H9 (cell line): ENCODE results near the gene BTRC. TPM values are rescaled to one million over a fixed set of nuclear protein-coding genes. Genes with fewer than 3 reads are reported as not detected.
A peak's percentile ranks its signal among the peaks of the same experiment; 100 is the strongest.
"Not testable (repeated sequence)": the region's sequence is repeated elsewhere in the genome, so short reads cannot be mapped to it uniquely, and the experiment has no call there.

Experiments used
- DNase-seq: peaks from one replicate; pipeline ENCODE4 v3.0.0-alpha.2; 2017
- H2AFZ ChIP-seq: one replicate; pipeline ENCODE4 v1.6.1; 2013; ENCODE audit warnings: mild to moderate bottlenecking, low read length, control low read depth, moderate library complexity
- H2AK5ac ChIP-seq: 2 replicates; pipeline ENCODE4 v1.6.1; 2013; ENCODE audit warnings: low read length, control low read depth, mixed read lengths; ENCODE audit not compliant: insufficient read length
- H2BK120ac ChIP-seq: one replicate; pipeline ENCODE4 v1.6.1; 2013; ENCODE audit warnings: low read depth, mild to moderate bottlenecking, low read length, control low read depth, inconsistent platforms; ENCODE audit not compliant: poor library complexity, severe bottlenecking
- H2BK12ac ChIP-seq: 2 replicates; pipeline ENCODE4 v1.6.1; 2013; ENCODE audit warnings: low read length, control low read depth, mixed read lengths, low read depth; ENCODE audit not compliant: insufficient read length
- H2BK15ac ChIP-seq: 2 replicates; pipeline ENCODE4 v1.6.1; 2013; ENCODE audit warnings: low read depth, low read length, control low read depth
- H2BK20ac ChIP-seq: one replicate; pipeline ENCODE4 v1.6.1; 2013; ENCODE audit warnings: low read depth, mild to moderate bottlenecking, low read length, control low read depth, inconsistent platforms; ENCODE audit not compliant: poor library complexity, severe bottlenecking
- H2BK5ac ChIP-seq: 2 replicates; pipeline ENCODE4 v1.6.1; 2013; ENCODE audit warnings: low read length, control low read depth, mixed read lengths; ENCODE audit not compliant: insufficient read length
- H3K14ac ChIP-seq: 2 replicates; pipeline ENCODE4 v1.6.1; 2013; ENCODE audit warnings: low read length, control low read depth; ENCODE audit not compliant: insufficient read depth
- H3K18ac ChIP-seq: 2 replicates; pipeline ENCODE4 v1.6.1; 2013; ENCODE audit warnings: low read depth, mild to moderate bottlenecking, mixed read lengths, low read length, control low read depth; ENCODE audit not compliant: insufficient read length
- H3K23ac ChIP-seq: 2 replicates; pipeline ENCODE4 v1.6.1; 2013; ENCODE audit warnings: low read length, control low read depth, mixed read lengths, low read depth; ENCODE audit not compliant: insufficient read length
- H3K23me2 ChIP-seq: 2 replicates; pipeline ENCODE4 v1.6.1; 2013; ENCODE audit warnings: low read depth, mild to moderate bottlenecking, mixed read lengths, low read length, control low read depth; ENCODE audit not compliant: insufficient read length, poor library complexity, severe bottlenecking
- H3K27ac ChIP-seq: 2 replicates; pipeline ENCODE4 v1.5.1; 2013; ENCODE audit warnings: low read length, control low read depth, mixed read lengths, low read depth; ENCODE audit not compliant: insufficient read length
- H3K27me3 ChIP-seq: 2 replicates; pipeline ENCODE4 v1.6.1; 2013; ENCODE audit warnings: low read length, control low read depth, inconsistent platforms; ENCODE audit not compliant: insufficient read depth
- H3K4ac ChIP-seq: 2 replicates; pipeline ENCODE4 v1.6.1; 2013; ENCODE audit warnings: low read depth, mild to moderate bottlenecking, control low read depth, inconsistent platforms, low read length, moderate library complexity
- H3K4me1 ChIP-seq: 2 replicates; pipeline ENCODE4 v1.6.1; 2013; ENCODE audit warnings: low read length, control low read depth, inconsistent platforms; ENCODE audit not compliant: insufficient read depth
- H3K4me2 ChIP-seq: 2 replicates; pipeline ENCODE4 v1.6.1; 2013; ENCODE audit warnings: low read length, control low read depth, mixed read lengths; ENCODE audit not compliant: insufficient read length, insufficient read depth
- H3K56ac ChIP-seq: 2 replicates; pipeline ENCODE4 v1.6.1; 2013; ENCODE audit warnings: low read depth, mild to moderate bottlenecking, mixed read lengths, low read length, control low read depth; ENCODE audit not compliant: insufficient read length
- H3K79me1 ChIP-seq: 2 replicates; pipeline ENCODE4 v1.6.1; 2013; ENCODE audit warnings: low read depth, mild to moderate bottlenecking, moderate library complexity, low read length, control low read depth, inconsistent platforms; ENCODE audit not compliant: insufficient read depth, poor library complexity, severe bottlenecking
- H3K79me2 ChIP-seq: 2 replicates; pipeline ENCODE4 v1.6.1; 2013; ENCODE audit warnings: low read length, control low read depth, inconsistent platforms; ENCODE audit not compliant: insufficient read depth
- H3K9ac ChIP-seq: 2 replicates; pipeline ENCODE4 v1.6.1; 2013; ENCODE audit warnings: low read length, control low read depth, mixed read lengths; ENCODE audit not compliant: insufficient read length; ENCODE audit errors: extremely low read depth
- H3K9me3 ChIP-seq: one replicate; pipeline ENCODE4 v1.6.1; 2013; ENCODE audit warnings: low read depth, low read length, inconsistent platforms; ENCODE audit not compliant: control insufficient read depth
- H3T11ph ChIP-seq: one replicate; pipeline ENCODE4 v1.6.1; 2013; ENCODE audit warnings: mild to moderate bottlenecking, low read length, control low read depth, inconsistent platforms
- H4K20me1 ChIP-seq: one replicate; pipeline ENCODE4 v1.6.1; 2013; ENCODE audit not compliant: control insufficient read depth, insufficient read length, insufficient read depth
- H4K5ac ChIP-seq: 2 replicates; pipeline ENCODE4 v1.6.1; 2013; ENCODE audit warnings: low read depth, mild to moderate bottlenecking, mixed read lengths, low read length, control low read depth; ENCODE audit not compliant: insufficient read length
- H4K8ac ChIP-seq: replicated peaks from 2 replicates; pipeline ENCODE4 v1.6.1; 2013; ENCODE audit warnings: low read length, control low read depth, mixed read lengths, low read depth; ENCODE audit not compliant: insufficient read length
- H4K91ac ChIP-seq: 2 replicates; pipeline ENCODE4 v1.6.1; 2013; ENCODE audit warnings: low read depth, mild to moderate bottlenecking, moderate library complexity, mixed read lengths, low read length, control low read depth; ENCODE audit not compliant: insufficient read length
- H3K27ac Mint-ChIP-seq, 3 experiments: 2 replicates in 2 of 3; 3 replicates in 1 of 3; pipeline ENCODE4 v1.8.0; 2020 to 2021; ENCODE audit warnings: mixed read lengths in 3 of 3, mild to moderate bottlenecking in 1 of 3, moderate library complexity in 1 of 3
- H3K27me3 Mint-ChIP-seq: 2 replicates; pipeline ENCODE4 v1.8.0; 2021; ENCODE audit warnings: low read depth, mild to moderate bottlenecking, moderate library complexity, mixed read lengths
- H3K36me3 Mint-ChIP-seq, 3 experiments: 2 replicates in 2 of 3; 3 replicates in 1 of 3; pipeline ENCODE4 v1.8.0; 2020 to 2021; ENCODE audit warnings: low read depth in 3 of 3, mixed read lengths in 3 of 3; ENCODE audit not compliant: insufficient read depth in 1 of 3
- H3K4me1 Mint-ChIP-seq, 2 experiments: 2 replicates each; pipeline ENCODE4 v1.8.0; 2020; ENCODE audit warnings: mixed read lengths in 2 of 2
- H3K4me3 Mint-ChIP-seq, 2 experiments: 2 replicates in 1 of 2; 3 replicates in 1 of 2; pipeline ENCODE4 v1.8.0; 2020 to 2021; ENCODE audit warnings: mild to moderate bottlenecking in 2 of 2, mixed read lengths in 2 of 2, moderate library complexity in 1 of 2
- H3K9me3 Mint-ChIP-seq, 2 experiments: 2 replicates in 1 of 2; 3 replicates in 1 of 2; pipeline ENCODE4 v1.8.0; 2020; ENCODE audit warnings: mild to moderate bottlenecking in 2 of 2, mixed read lengths in 2 of 2, moderate library complexity in 1 of 2
- WGBS: extraction: QIAGEN DNeasy Blood & Tissue Kit; methylation state at CpG from one replicate; pipeline ENCODE4 v1.1.7; 2013; ENCODE audit warnings: missing lambda C conversion rate, low lambda C conversion rate, mixed read lengths; ENCODE audit not compliant: insufficient read length; ENCODE audit errors: extremely low coverage; 5-methylcytosine and 5-hydroxymethylcytosine counted together
- total RNA-seq: library from RNA; stranded (reverse); gene quantifications from 2 replicates; pipeline ENCODE4 v1.2.1, GENCODE V29; 2021
- TF ChIP-seq, protein P1 (sequence below): fragments of 200-600 bp; sonication (generic); conservative IDR thresholded peaks from 3 replicates; pipeline ENCODE4 v1.8.0; 2021; ENCODE audit warnings: antibody characterized with exemption, mild to moderate bottlenecking

The BTRC gene
- total RNA-seq, 1 experiment from 2014 or later = 24.2 TPM

GRCh38 chr10:101323495-101323894 lies 30.5 kb upstream of the BTRC start:
- Histone ChIP-seq H3T11ph (no peak overlapping the region), H3K4ac (no peak overlapping the region), H3K4me2 (no peak overlapping the region), H4K91ac (no peak overlapping the region), H2AK5ac (no peak overlapping the region), H4K5ac (no peak overlapping the region), H3K23ac (no peak overlapping the region), H3K9me3 (peaks cover 6% of the 10 kb centered on the region), H3K27ac (no peak overlapping the region), H3K56ac (no peak overlapping the region), H3K79me2 (no peaks in the 10 kb centered on the region), H2BK20ac (no peak overlapping the region), H3K14ac (no peak overlapping the region), H2AFZ (no peak overlapping the region), H2BK120ac (no peak overlapping the region), H3K4me1 (no peaks in the 10 kb centered on the region), H4K8ac (no peak overlapping the region), H3K27me3 (no peaks in the 10 kb centered on the region), H3K9ac (no peak overlapping the region), H4K20me1 (no peaks in the 10 kb centered on the region), H3K23me2 (no peaks in the 10 kb centered on the region), H3K79me1 (no peaks in the 10 kb centered on the region), H2BK15ac (no peak overlapping the region), H2BK5ac (no peak overlapping the region), H3K18ac (no peak overlapping the region), H2BK12ac (no peak overlapping the region)
- Mint-ChIP-seq H3K9me3 (peaks cover 10 to 12% of the 10 kb centered on the region in 2 experiments), H3K27ac (no peak overlapping the region), H3K27me3 (peaks cover 31% of the 10 kb centered on the region), H3K4me1 (peaks cover 17 to 32% of the 10 kb centered on the region in 2 experiments), H3K36me3 (peaks cover 3 to 5% (median 5%) of the 10 kb centered on the region in 3 experiments; a peak in 4 of 7 replicates), H3K4me3 (no peak overlapping the region)
- peak; percentile 38 for DNase-seq
- WGBS = no CpG with 5 or more reads among the region's 2 CpGs
- TF ChIP-seq, protein P1, sequence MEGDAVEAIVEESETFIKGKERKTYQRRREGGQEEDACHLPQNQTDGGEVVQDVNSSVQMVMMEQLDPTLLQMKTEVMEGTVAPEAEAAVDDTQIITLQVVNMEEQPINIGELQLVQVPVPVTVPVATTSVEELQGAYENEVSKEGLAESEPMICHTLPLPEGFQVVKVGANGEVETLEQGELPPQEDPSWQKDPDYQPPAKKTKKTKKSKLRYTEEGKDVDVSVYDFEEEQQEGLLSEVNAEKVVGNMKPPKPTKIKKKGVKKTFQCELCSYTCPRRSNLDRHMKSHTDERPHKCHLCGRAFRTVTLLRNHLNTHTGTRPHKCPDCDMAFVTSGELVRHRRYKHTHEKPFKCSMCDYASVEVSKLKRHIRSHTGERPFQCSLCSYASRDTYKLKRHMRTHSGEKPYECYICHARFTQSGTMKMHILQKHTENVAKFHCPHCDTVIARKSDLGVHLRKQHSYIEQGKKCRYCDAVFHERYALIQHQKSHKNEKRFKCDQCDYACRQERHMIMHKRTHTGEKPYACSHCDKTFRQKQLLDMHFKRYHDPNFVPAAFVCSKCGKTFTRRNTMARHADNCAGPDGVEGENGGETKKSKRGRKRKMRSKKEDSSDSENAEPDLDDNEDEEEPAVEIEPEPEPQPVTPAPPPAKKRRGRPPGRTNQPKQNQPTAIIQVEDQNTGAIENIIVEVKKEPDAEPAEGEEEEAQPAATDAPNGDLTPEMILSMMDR = peak; percentile 51

GRCh38 chr10:101327454-101327853 lies 26.5 kb upstream of the BTRC start:
- not testable (repeated sequence) for H3T11ph ChIP-seq, H4K91ac ChIP-seq, H3K79me2 ChIP-seq, H3K4me2 ChIP-seq, H4K8ac ChIP-seq, H3K9me3 ChIP-seq, H3K36me3 Mint-ChIP-seq, H3K14ac ChIP-seq, H3K4me1 ChIP-seq, H2BK5ac ChIP-seq, H4K20me1 ChIP-seq, H3K18ac ChIP-seq, H3K27me3 ChIP-seq, H2AK5ac ChIP-seq, H3K79me1 ChIP-seq, H3K9ac ChIP-seq, H2BK15ac ChIP-seq, H3K27ac Mint-ChIP-seq, H2AFZ ChIP-seq, DNase-seq, H4K5ac ChIP-seq, H3K23me2 ChIP-seq, H2BK120ac ChIP-seq, H3K56ac ChIP-seq, H3K23ac ChIP-seq, H2BK20ac ChIP-seq, H3K27ac ChIP-seq, H3K4ac ChIP-seq, H3K4me3 Mint-ChIP-seq, H2BK12ac ChIP-seq
- Mint-ChIP-seq H3K27me3 (peaks cover 29% of the 10 kb centered on the region), H3K9me3 (peaks cover 10 to 15% of the 10 kb centered on the region in 2 experiments), H3K4me1 (peaks cover 18 to 28% of the 10 kb centered on the region in 2 experiments)
- WGBS = no CpG with 5 or more reads among the region's 1 CpG
